ENCODE data around the gene KHDC3L.

KHDC3L gene

GRCh38 chr6:73362358-73362757 is at the start of gene KHDC3L:
Gene KHDC3L (plus strand): TSS chr6:73362658. CDS start chr6:73362730, 72 bp downstream.
- DNase-seq: no peak

GRCh38 chr6:73314577-73315492 is 47.6 kb upstream of the KHDC3L start:
- DNase-seq: no peak

- DNase-seq: no peak
Measured at GRCh38 chr6:73323323-73323722, 39.1 kb upstream of the KHDC3L start.

GRCh38 chr6:73325656-73326055 is 36.8 kb upstream of the KHDC3L start:
- DNase-seq: no peak

- no peak for DNase-seq
Measured at GRCh38 chr6:73328790-73329189, 33.7 kb upstream of the KHDC3L start.

GRCh38 chr6:73329201-73329600 is 33.3 kb upstream of the KHDC3L start:
- DNase-seq: no peak

- no peak for DNase-seq
Measured at GRCh38 chr6:73339340-73339739, 23.1 kb upstream of the KHDC3L start.

- no peak for DNase-seq
Measured at GRCh38 chr6:73340048-73340447, 22.4 kb upstream of the KHDC3L start.

- no peak for DNase-seq
Measured at GRCh38 chr6:73341335-73341734, 21.1 kb upstream of the KHDC3L start.

- DNase-seq: no peak
Measured at GRCh38 chr6:73342174-73342573, 20.3 kb upstream of the KHDC3L start.

GRCh38 chr6:73343164-73343563 is 19.3 kb upstream of the KHDC3L start:
- DNase-seq: no peak

GRCh38 chr6:73348550-73349204 is 13.8 kb upstream of the KHDC3L start:
- no peak for DNase-seq

GRCh38 chr6:73349311-73349710 is 13.1 kb upstream of the KHDC3L start:
- DNase-seq: no peak

GRCh38 chr6:73353636-73354593 is 8.5 kb upstream of the KHDC3L start, which contains the start of gene DPPA5:
Gene DPPA5 (minus strand): TSS chr6:73354276. CDS start chr6:73354225, 51 bp downstream.
- DNase-seq: no peak

- DNase-seq: no peak
Measured at GRCh38 chr6:73362869-73363536, 545 bp downstream of the KHDC3L start.

GRCh38 chr6:73363537-73363875 is 1.0 kb downstream of the KHDC3L start:
- DNase-seq: no peak

- no peak for DNase-seq
Measured at GRCh38 chr6:73364121-73364520, 1.7 kb downstream of the KHDC3L start.

GRCh38 chr6:73364549-73364948 is 2.1 kb downstream of the KHDC3L start:
- DNase-seq: no peak

GRCh38 chr6:73367761-73368355 is 5.4 kb downstream of the KHDC3L start:
- no peak for DNase-seq

- no peak for DNase-seq
Measured at GRCh38 chr6:73368675-73369074, 6.2 kb downstream of the KHDC3L start.

GRCh38 chr6:73369157-73369556 is 6.7 kb downstream of the KHDC3L start:
- DNase-seq: no peak

GRCh38 chr6:73369563-73369962 is 7.1 kb downstream of the KHDC3L start, which contains the start of gene OOEP:
Gene OOEP (minus strand): TSS chr6:73369897. CDS start chr6:73369792, 105 bp downstream.
- no peak for DNase-seq
